ENCODE data around the gene HESX1. TPM values are rescaled to one million over a fixed set of nuclear protein-coding genes. Genes with fewer than 3 reads are reported as not detected.

Gene HESX1
- not detected for total RNA-seq

DNA sequence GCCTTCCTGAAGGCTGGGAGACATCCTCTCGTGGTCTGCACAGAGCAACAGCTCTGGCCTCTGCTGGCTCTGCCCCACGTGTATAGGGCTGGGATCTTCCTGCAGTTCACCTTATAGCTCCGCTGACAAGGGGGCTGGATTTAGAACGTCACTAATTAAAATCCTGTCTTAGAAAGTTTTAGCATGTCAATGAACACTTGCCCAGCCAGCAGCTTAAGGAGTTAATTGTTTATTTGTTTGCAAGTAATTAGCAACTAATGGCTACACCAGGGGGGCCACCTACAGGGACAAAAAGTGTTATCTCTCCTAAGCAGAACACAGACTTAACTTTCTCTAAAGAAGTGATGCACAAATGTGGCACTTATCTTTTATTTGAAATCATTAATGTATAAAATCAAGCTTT is at the start of gene HESX1:
TSS of gene HESX1 (minus strand) at position 84 of the 403 bp plus-strand sequence. CDS start at position 24, 60 bp downstream.
- no peak within 1 kb of the TSS for H3K27ac ChIP-seq
- H3K4me1 ChIP-seq = no peaks in the 10 kb centered on the region
- H3K4me3 ChIP-seq = no peak within 1 kb of the TSS
- H3K9me3 ChIP-seq = no peaks in the 10 kb centered on the region
- H3K27me3 ChIP-seq = no peaks in the 10 kb centered on the region
- DNase-seq = no peak
- no peak for TF ChIP-seq POLR2A (IDR thresholded peaks at IDR 0.05)
- TF ChIP-seq, protein P1, sequence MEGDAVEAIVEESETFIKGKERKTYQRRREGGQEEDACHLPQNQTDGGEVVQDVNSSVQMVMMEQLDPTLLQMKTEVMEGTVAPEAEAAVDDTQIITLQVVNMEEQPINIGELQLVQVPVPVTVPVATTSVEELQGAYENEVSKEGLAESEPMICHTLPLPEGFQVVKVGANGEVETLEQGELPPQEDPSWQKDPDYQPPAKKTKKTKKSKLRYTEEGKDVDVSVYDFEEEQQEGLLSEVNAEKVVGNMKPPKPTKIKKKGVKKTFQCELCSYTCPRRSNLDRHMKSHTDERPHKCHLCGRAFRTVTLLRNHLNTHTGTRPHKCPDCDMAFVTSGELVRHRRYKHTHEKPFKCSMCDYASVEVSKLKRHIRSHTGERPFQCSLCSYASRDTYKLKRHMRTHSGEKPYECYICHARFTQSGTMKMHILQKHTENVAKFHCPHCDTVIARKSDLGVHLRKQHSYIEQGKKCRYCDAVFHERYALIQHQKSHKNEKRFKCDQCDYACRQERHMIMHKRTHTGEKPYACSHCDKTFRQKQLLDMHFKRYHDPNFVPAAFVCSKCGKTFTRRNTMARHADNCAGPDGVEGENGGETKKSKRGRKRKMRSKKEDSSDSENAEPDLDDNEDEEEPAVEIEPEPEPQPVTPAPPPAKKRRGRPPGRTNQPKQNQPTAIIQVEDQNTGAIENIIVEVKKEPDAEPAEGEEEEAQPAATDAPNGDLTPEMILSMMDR (IDR thresholded peaks at IDR 0.05) = no peak
- no peaks in the 10 kb centered on the region for H3K36me3 ChIP-seq

GRCh38 chr3:57244946-57245345 is 45.2 kb upstream of the HESX1 start:
- no peak for TF ChIP-seq POLR2A (IDR thresholded peaks at IDR 0.05)
- TF ChIP-seq, protein P1 (IDR thresholded peaks at IDR 0.05) = no peak
- H3K27ac ChIP-seq = no peak overlapping the region
- H3K27me3 ChIP-seq = no peaks in the 10 kb centered on the region
- H3K4me3 ChIP-seq = no peak overlapping the region
- H3K36me3 ChIP-seq = peaks cover 0 to 90% (median 0%) of the 10 kb centered on the region in 3 donors
- DNase-seq = no peak
- no peaks in the 10 kb centered on the region for H3K4me1 ChIP-seq
- H3K9me3 ChIP-seq = no peaks in the 10 kb centered on the region

- Histone ChIP-seq H3K4me3 (no peak overlapping the region), H3K27ac (no peak overlapping the region), H3K9me3 (no peaks in the 10 kb centered on the region), H3K27me3 (no peaks in the 10 kb centered on the region), H3K36me3 (peaks cover 0 to 24% (median 0%) of the 10 kb centered on the region in 3 donors), H3K4me1 (peaks cover 0 to 10% (median 3%) of the 10 kb centered on the region in 4 donors)
- no peak for DNase-seq
- no peak for TF ChIP-seq POLR2A (IDR thresholded peaks at IDR 0.05)
- TF ChIP-seq, protein P1 (IDR thresholded peaks at IDR 0.05) = no peak
Measured at GRCh38 chr3:57234613-57235575, 35.1 kb upstream of the HESX1 start.

DNA sequence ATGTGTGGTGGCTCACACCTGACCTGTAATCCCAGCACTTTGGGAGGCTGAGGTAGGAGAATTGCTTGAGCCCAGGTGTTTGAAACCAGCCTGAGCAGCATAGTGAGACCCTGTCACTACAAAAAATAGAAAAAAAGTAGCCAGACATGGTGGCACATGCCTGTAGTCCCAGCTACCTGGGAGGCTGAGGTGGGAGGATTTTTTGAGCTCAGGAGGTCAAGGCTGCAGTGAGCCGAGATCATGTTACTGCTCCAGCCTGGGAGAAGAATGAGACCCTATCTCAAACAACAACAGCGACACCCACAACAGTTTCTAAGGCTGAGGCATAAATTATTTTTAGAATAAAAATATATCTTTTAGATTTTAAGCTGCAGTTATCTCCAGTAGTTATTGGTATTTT is 34.0 kb upstream of the HESX1 start:
- Histone ChIP-seq H3K4me1 (peaks cover 0 to 21% (median 3%) of the 10 kb centered on the region in 4 donors), H3K36me3 (peaks cover 0 to 13% (median 0%) of the 10 kb centered on the region in 3 donors), H3K4me3 (no peak overlapping the region), H3K27ac (no peak overlapping the region), H3K9me3 (no peaks in the 10 kb centered on the region), H3K27me3 (no peaks in the 10 kb centered on the region)
- DNase-seq = no peak
- TF ChIP-seq, protein P1 (IDR thresholded peaks at IDR 0.05) = no peak
- no peak for TF ChIP-seq POLR2A (IDR thresholded peaks at IDR 0.05)

GRCh38 chr3:57230006-57230405 is 30.2 kb upstream of the HESX1 start:
- H3K27ac ChIP-seq = peak overlapping the region in 2 of 4 donors; percentile 59 to 95
- H3K4me1 ChIP-seq = peaks cover 0 to 22% (median 3%) of the 10 kb centered on the region in 4 donors

More at GRCh38 chr3:57230006-57230405, 30.2 kb upstream of the HESX1 start:
- no peaks in the 10 kb centered on the region for H3K36me3 ChIP-seq
- DNase-seq = no peak
- no peak overlapping the region for H3K4me3 ChIP-seq
- H3K9me3 ChIP-seq = no peaks in the 10 kb centered on the region
- TF ChIP-seq, protein P1 (IDR thresholded peaks at IDR 0.05) = no peak
- TF ChIP-seq POLR2A (IDR thresholded peaks at IDR 0.05) = no peak
- no peaks in the 10 kb centered on the region for H3K27me3 ChIP-seq

Data from Peyer's patch (tissue), 4 donors.